ENCODE measurements around the gene CDK10. TPM values are rescaled to one million over a fixed set of nuclear protein-coding genes. Genes with fewer than 3 reads are reported as not detected.

The CDK10 gene
- total RNA-seq, 1 donor from 2014 or later: 26.7 TPM

- intact Hi-C loops (cut with micrococcal nuclease): no loop called here
- TF ChIP-seq, protein P1, sequence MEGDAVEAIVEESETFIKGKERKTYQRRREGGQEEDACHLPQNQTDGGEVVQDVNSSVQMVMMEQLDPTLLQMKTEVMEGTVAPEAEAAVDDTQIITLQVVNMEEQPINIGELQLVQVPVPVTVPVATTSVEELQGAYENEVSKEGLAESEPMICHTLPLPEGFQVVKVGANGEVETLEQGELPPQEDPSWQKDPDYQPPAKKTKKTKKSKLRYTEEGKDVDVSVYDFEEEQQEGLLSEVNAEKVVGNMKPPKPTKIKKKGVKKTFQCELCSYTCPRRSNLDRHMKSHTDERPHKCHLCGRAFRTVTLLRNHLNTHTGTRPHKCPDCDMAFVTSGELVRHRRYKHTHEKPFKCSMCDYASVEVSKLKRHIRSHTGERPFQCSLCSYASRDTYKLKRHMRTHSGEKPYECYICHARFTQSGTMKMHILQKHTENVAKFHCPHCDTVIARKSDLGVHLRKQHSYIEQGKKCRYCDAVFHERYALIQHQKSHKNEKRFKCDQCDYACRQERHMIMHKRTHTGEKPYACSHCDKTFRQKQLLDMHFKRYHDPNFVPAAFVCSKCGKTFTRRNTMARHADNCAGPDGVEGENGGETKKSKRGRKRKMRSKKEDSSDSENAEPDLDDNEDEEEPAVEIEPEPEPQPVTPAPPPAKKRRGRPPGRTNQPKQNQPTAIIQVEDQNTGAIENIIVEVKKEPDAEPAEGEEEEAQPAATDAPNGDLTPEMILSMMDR (IDR thresholded peaks at IDR 0.05; ENCODE audit: borderline replicate concordance): no peak
- no peak for DNase-seq
- Histone ChIP-seq H3K36me3 (no peaks in the 10 kb centered on the region), H3K27ac (replicated peaks) (no peak overlapping the region), H3K27me3 (ENCODE audit: low read depth) (peaks cover 17% of the 10 kb centered on the region), H3K4me3 (no peak overlapping the region), H3K4me1 (peaks cover 21% of the 10 kb centered on the region), H3K9me3 (replicated peaks) (no peaks in the 10 kb centered on the region)
These were observed 23.4 kb downstream of the CDK10 start for GRCh38 chr16:89709716-89710432.

DNA sequence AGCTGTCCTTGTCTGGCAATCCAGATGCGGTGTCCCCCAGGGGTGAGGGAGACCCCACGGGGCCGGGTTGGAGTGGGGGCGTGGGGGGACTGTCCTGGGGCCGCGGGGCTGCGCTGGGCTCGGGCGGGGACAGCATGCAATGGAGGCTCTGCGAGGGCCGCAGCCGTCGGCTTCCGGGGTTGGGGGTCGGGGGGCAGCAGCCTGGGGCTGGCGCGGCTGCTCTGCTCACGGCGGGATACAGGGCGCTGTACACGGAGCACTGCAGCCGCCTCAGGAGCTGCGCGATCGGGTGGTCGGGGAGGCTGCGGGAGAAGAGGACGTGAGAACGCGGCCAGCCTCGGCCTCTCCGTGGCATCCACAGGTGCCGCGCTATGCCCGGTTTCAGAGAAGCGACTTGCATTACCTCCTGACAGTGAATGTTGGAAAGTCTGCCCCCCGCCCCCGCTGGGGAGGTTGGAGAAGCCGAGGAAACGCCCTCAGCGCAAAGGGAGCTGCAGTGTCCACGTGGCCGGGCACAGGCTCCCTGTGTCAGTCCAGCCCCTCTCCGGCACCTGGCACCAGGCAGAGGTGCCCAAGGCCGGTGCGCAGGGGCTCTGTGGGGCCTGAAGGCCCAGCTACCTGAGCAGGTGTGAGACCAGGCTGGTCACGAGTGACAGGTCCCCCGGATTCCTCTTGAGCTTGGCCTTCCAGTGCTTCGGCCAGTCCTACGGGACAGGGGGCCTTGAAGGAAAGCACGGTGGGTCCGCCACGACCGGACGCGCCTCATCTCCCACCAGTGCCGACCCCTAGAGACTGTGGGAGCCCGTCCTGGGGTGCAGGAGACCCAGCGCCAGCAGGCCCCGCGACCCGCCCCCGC is 24.4 kb downstream of the CDK10 start:
- peaks cover 20% of the 10 kb centered on the region for H3K4me1 ChIP-seq
- no peak for DNase-seq
- H3K36me3 ChIP-seq: no peaks in the 10 kb centered on the region
- intact Hi-C loops (cut with micrococcal nuclease): no loop called here
- TF ChIP-seq, protein P1 (IDR thresholded peaks at IDR 0.05; ENCODE audit: borderline replicate concordance): no peak
- H3K9me3 ChIP-seq (replicated peaks): no peaks in the 10 kb centered on the region
- no peak overlapping the region for H3K27ac ChIP-seq (replicated peaks)
- no peak overlapping the region for H3K4me3 ChIP-seq
- H3K27me3 ChIP-seq (ENCODE audit: low read depth): peaks cover 17% of the 10 kb centered on the region

DNA sequence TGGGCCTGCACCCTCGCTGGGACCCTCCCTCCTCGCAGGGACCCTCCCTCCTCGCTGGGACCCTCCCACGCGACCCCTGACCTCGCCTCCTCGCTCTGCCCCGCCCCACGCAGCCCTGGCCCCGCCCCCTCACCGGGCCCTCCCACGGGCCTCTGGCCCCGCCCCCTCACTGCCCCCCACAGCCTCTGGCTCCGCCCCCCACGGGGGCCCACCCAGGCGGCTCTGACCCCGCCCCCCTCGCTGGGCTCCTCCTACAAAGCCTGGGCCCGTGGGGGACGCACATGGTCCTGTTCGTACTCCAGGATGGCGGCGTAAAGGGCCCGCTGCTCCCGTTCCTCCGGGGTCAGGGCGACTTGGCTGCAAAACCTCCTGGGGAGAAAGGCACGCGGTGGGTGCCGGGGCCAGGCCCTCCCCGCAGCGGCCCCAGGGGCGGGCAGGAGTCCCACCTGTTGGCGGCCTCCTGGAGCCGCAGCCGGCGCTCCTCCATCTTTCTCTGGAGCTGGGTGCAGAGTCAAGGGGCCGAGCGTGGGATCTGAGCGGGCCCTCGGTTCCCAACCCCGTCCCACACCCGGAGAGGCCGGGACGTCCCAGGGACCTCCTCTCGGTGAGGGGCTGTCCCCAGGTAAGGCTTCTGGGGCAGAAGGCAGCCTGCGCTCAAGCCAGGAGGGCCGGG is 25.2 kb downstream of the CDK10 start:
- Histone ChIP-seq H3K9me3 (replicated peaks) (no peaks in the 10 kb centered on the region), H3K36me3 (no peaks in the 10 kb centered on the region), H3K27me3 (ENCODE audit: low read depth) (peaks cover 17% of the 10 kb centered on the region), H3K4me1 (peaks cover 16% of the 10 kb centered on the region), H3K27ac (replicated peaks) (no peak overlapping the region), H3K4me3 (peak overlapping the region; percentile 29)
- TF ChIP-seq, protein P1 (IDR thresholded peaks at IDR 0.05; ENCODE audit: borderline replicate concordance): no peak
- intact Hi-C loops (cut with micrococcal nuclease): no loop called here
- DNase-seq: no peak

DNA sequence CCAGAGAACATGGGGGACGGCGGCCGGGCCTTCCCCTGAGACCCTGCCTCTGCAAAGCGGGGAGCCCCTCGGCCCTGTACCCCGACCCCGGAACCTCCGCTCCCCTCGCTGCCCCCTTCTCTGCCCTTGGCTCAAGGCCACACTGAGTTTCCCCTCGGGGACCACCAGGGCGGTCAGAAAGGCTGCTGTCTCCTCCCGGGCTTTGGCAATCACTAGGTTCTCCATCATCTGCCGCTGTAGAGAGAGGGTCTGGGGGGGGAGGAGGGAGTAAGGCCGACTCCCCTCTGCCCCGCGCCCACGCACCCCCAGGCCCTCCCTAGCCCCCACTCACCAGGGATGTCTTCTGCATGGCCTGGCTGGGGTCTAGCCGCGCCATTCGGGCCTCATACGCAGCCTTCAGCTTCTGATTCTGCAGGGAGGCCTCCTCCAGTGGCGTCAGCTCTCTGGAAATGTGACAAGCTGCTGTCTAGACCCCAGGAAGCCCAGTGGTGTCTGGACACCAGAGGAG is 25.8 kb downstream of the CDK10 start:
- intact Hi-C loops (cut with micrococcal nuclease): no loop called here
- no peak for DNase-seq
- TF ChIP-seq, protein P1 (IDR thresholded peaks at IDR 0.05; ENCODE audit: borderline replicate concordance): no peak
- Histone ChIP-seq H3K36me3 (no peaks in the 10 kb centered on the region), H3K27ac (replicated peaks) (no peak overlapping the region), H3K4me3 (peak overlapping the region; percentile 29), H3K4me1 (peaks cover 16% of the 10 kb centered on the region), H3K9me3 (replicated peaks) (no peaks in the 10 kb centered on the region), H3K27me3 (ENCODE audit: low read depth) (peaks cover 17% of the 10 kb centered on the region)

DNA sequence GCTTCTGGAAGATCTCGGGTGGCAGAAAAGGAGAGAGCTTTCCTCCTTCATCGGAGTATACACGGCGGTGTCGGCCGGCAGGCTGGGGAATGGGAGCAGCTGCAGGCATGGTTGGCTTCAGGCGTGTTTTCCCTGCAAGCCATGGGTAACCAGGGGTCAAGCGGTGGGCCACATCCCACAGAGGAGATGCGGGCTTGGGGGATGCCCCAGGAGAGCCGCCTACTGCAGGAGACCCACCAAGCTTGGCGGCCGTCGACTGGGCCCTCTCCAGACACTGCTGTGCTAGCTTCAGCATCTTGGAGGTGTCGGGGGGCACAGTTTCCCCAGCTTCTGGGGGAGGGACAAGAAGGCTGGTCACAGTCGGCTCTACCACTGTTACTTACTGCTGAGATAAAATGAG is 30.0 kb downstream of the CDK10 start:
- peaks cover 27% of the 10 kb centered on the region for H3K4me1 ChIP-seq
- H3K4me3 ChIP-seq: no peak overlapping the region
- DNase-seq: no peak
- no peak overlapping the region for H3K27ac ChIP-seq (replicated peaks)
- H3K27me3 ChIP-seq (ENCODE audit: low read depth): peaks cover 17% of the 10 kb centered on the region
- intact Hi-C loops (cut with micrococcal nuclease): no loop called here
- H3K9me3 ChIP-seq (replicated peaks): no peaks in the 10 kb centered on the region
- TF ChIP-seq, protein P1 (IDR thresholded peaks at IDR 0.05; ENCODE audit: borderline replicate concordance): no peak
- no peaks in the 10 kb centered on the region for H3K36me3 ChIP-seq
